AG08396 (cell line): ENCODE data around the gene COPRS.

ENCODE experiments used
- DNase-seq: peaks from one replicate; pipeline ENCODE4 v3.0.0; 2012; ENCODE audit warnings: low spot score, mixed read lengths

COPRS gene

GRCh38 chr17:31807846-31808245, 51.2 kb downstream of the COPRS start:
- DNase-seq: no peak

- no peak for DNase-seq
Observed at GRCh38 chr17:31806921-31807320, 52.1 kb downstream of the COPRS start.

GRCh38 chr17:31803494-31804213, 55.4 kb downstream of the COPRS start:
- DNase-seq: no peak

- no peak for DNase-seq
Observed at GRCh38 chr17:31802502-31802901, 56.5 kb downstream of the COPRS start.
